HT1080 (cell line): ENCODE results near the gene SDR39U1. TPM values are rescaled to one million over a fixed set of nuclear protein-coding genes. Genes with fewer than 3 reads are reported as not detected.

Experiments used
- DNase-seq: peaks from one replicate; pipeline ENCODE4 v3.0.0-alpha.2; 2015; ENCODE audit warnings: low read depth
- total RNA-seq: library from RNA; depleted of rRNA; stranded (reverse); fragments of >200 nt; shearing (Covaris generic); gene quantifications from 2 replicates; pipeline ENCODE4 v1.2.3, GENCODE V29; 2014

SDR39U1 gene
- total RNA-seq, 1 experiment from 2014 or later: 21.9 TPM

GRCh38 chr14:24430143-24430681, 12.4 kb downstream of the SDR39U1 start:
- peak; percentile 58 for DNase-seq

GRCh38 chr14:24429395-24430142, 13.0 kb downstream of the SDR39U1 start, which contains the start of the genes CBLN3 and KHNYN:
TSS of gene CBLN3 (minus strand) at chr14:24429668. CDS start at chr14:24429054, 614 bp downstream.
TSS of gene KHNYN (plus strand) at chr14:24429954. CDS start at chr14:24430731, 777 bp downstream.
- DNase-seq: peak; percentile 85

GRCh38 chr14:24428628-24429394, 13.8 kb downstream of the SDR39U1 start:
- no peak for DNase-seq

GRCh38 chr14:24427537-24428508, 14.8 kb downstream of the SDR39U1 start:
- DNase-seq: no peak

GRCh38 chr14:24426912-24427536, 15.6 kb downstream of the SDR39U1 start:
- no peak for DNase-seq

GRCh38 chr14:24426150-24426911, 16.2 kb downstream of the SDR39U1 start:
- no peak for DNase-seq

- peak; percentile 34 for DNase-seq
Observed at GRCh38 chr14:24425704-24426103, 16.9 kb downstream of the SDR39U1 start.

- DNase-seq: no peak
Observed at GRCh38 chr14:24422694-24423601, 19.6 kb downstream of the SDR39U1 start.

- DNase-seq: no peak
Observed at GRCh38 chr14:24422261-24422660, 20.3 kb downstream of the SDR39U1 start.

- peak; percentile 47 for DNase-seq
Observed at GRCh38 chr14:24418492-24418873, 24.1 kb downstream of the SDR39U1 start.

- DNase-seq: no peak
Observed at GRCh38 chr14:24417832-24418491, 24.6 kb downstream of the SDR39U1 start.

- DNase-seq: no peak
Observed at GRCh38 chr14:24416932-24417619, 25.5 kb downstream of the SDR39U1 start.

- DNase-seq: no peak
Observed at GRCh38 chr14:24416254-24416931, 26.2 kb downstream of the SDR39U1 start.

GRCh38 chr14:24415421-24416253, 26.9 kb downstream of the SDR39U1 start:
- DNase-seq: no peak

GRCh38 chr14:24414732-24415420, 27.7 kb downstream of the SDR39U1 start:
- no peak for DNase-seq
